ENCODE results near the gene TRIM49D2.
"Not testable (repeated sequence)": the region's sequence is repeated elsewhere in the genome, so short reads cannot be mapped to it uniquely, and the experiment has no call there.

Gene TRIM49D2

GRCh38 chr11:89923764-89924163, at the start of gene TRIM49D2:
Gene TRIM49D2 (plus strand): TSS chr11:89924064. CDS start chr11:89926762, 2,698 bp downstream.
- DNase-seq: not testable (repeated sequence)

DNA sequence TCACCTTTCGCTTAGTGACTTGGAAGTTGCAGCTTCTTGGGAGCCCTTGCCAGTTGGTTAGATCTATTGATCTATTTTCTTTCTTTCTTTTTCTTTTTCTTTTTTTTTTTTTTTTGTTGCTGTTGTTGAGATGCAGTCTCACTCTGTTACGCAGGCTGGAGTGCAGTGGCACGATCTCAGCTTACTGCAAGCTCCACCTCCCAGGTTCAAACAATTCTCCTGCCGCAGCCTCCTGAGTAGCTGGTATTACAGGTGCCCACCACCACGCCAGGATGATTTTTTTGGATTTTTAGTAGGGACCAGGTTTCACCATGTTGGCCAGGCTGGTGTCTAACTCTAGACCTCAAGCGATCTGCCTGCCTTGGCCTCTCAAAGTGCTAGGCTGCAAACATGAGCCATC, 46.4 kb upstream of the TRIM49D2 start:
- DNase-seq: not testable (repeated sequence)

DNA sequence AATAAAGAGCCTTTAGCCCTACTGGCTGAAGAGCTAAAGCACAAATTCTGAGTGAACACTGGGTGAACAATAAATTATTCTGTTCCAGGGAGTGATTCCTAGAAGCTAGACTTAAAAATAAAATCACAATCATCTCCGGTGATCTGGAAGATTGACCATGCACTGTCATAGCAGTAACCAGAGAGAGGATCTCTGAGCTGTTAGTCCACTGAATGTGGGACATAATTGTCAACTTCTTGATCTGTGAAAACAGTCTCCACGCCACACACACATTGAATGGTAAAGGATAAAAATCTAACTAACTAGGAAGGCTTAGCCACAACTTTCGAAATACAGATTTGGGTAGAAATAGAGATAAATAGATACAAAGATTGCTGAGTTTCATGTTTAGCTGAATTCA, 30.6 kb upstream of the TRIM49D2 start:
- DNase-seq: not testable (repeated sequence)

DNA sequence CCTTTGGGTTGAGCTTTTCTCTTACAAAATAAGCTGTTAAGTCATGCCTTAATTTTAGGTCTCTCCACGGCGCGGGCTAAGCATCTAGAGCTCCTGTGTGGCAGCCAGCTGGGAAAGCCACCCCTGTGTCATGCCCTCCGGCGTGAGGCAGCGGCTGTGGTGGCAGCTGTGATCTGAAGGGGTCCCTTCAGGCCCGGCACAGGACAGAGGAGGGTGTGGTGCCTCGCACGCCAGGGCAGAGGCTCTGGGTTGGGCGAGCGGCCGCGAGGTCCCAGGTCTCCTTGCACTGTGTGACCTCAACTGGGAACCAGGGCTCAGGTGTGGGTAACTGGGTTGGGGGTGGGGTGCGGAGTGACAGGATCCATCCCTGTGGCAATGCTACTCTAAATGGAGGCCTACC, 23.1 kb upstream of the TRIM49D2 start:
- not testable (repeated sequence) for DNase-seq

GRCh38 chr11:89922195-89922660, 1.6 kb upstream of the TRIM49D2 start, which contains the start of gene TRIM49D1:
Gene TRIM49D1 (minus strand): TSS chr11:89922245. CDS start chr11:89917710, 4,535 bp downstream.
- DNase-seq: no peak

DNA sequence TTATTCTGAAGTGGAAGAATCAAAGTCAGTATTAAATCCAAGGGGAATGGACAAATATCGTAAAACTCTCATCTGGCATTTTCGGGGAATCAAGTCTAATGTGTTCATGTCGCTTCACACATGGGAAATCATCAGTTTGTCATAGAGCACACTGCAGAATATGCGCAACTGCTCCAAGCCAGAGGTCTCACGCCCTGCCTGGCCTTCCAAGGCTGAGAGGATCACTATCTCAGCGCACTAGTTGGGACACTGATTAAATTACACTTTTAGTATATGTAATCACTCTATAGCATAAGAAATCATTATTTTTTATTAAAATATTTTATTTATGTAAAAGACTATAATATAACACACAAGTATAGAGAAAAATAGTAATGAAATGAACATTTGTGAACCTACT, 37.0 kb downstream of the TRIM49D2 start:
- DNase-seq: not testable (repeated sequence)

- not testable (repeated sequence) for DNase-seq
These were observed 41.9 kb downstream of the TRIM49D2 start, which contains the start of gene TRIM64 for GRCh38 chr11:89965737-89966136. Gene TRIM64 (plus strand): TSS chr11:89966037. CDS start chr11:89968504, 2,467 bp downstream.
